Measurements from ENCODE around the gene LNP1.

DNA sequence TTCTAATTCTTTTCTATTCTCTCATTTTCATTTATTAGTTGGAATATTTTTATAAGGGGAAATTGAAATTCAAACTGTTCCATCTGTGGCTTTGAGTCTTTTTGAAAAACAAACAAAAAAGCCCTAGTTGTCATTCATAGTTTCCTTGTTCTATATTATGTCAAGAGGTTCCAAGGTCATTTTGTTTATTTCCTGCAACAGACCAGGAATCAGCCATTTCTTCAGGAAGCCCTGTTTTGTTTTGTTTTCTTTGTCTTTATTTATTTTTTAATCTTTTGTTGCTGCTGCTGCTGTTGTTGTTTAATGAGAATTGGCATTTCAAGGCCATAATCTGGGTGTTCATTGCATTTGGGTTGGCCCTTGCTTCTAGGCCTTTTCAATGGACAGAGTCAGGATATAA lies 14.8 kb downstream of the LNP1 start:
- TF ChIP-seq CTCF (IDR thresholded peaks at IDR 0.05; ENCODE audit: insufficient read depth, low read depth, low read length) (no peak), EZH2 (IDR thresholded peaks at IDR 0.05; ENCODE audit: insufficient read depth, low read length) (no peak)

All from astrocyte (in vitro differentiated cells and primary cell).